Measurements from ENCODE around the gene KCNIP4.

The KCNIP4 gene

DNA sequence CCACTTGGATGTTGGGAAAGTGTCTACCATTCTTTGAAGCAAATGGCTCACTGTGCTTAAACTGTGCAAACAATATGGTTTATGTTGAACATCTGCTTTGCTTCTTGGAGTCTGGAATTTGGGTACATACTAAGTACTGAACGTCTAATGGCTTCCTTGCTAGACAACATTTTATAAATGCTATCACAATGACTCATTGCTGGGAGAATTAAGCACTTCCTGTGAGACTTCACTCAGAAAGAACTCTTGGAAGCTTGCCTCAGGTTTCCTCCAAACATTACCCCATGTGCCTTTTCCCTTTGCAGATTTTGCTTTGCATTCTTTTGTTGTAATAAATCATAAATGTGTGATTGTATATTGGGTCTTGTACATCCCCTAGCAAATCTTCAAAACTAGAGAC, 1108.6 kb downstream of the KCNIP4 start:
- CTCF ChIA-PET: no interaction called here
- POLR2A ChIA-PET (ENCODE audit: low non-redundant PET): no interaction called here
- no peak overlapping the region; the same call in 1 of the 2 replicates for H3K27ac ChIP-seq
- TF ChIP-seq, protein P1, sequence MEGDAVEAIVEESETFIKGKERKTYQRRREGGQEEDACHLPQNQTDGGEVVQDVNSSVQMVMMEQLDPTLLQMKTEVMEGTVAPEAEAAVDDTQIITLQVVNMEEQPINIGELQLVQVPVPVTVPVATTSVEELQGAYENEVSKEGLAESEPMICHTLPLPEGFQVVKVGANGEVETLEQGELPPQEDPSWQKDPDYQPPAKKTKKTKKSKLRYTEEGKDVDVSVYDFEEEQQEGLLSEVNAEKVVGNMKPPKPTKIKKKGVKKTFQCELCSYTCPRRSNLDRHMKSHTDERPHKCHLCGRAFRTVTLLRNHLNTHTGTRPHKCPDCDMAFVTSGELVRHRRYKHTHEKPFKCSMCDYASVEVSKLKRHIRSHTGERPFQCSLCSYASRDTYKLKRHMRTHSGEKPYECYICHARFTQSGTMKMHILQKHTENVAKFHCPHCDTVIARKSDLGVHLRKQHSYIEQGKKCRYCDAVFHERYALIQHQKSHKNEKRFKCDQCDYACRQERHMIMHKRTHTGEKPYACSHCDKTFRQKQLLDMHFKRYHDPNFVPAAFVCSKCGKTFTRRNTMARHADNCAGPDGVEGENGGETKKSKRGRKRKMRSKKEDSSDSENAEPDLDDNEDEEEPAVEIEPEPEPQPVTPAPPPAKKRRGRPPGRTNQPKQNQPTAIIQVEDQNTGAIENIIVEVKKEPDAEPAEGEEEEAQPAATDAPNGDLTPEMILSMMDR (conservative IDR thresholded peaks at IDR 0.05; ENCODE audit: low read depth): no peak
- peak; percentile 70 for DNase-seq (ENCODE audit: low spot score)

DNA sequence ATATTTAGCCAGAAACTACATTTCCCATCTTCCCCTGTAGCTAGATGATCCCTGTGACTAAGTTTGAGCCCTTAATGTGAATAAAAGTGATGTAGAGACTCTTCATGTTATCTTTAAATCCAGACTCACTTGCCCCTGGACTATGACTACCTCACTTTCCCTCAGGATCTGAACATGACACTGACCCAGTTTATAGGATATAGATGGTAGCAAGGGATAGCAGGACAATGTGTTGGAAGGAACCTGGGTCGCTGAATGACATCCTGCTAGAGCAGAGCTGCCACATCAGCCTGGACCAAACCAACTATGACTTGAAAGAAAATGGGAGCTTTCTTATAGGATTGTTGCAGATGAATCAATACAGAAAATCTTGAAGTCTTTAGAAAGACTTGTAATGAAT, 1110.1 kb downstream of the KCNIP4 start:
- TF ChIP-seq, protein P1 (conservative IDR thresholded peaks at IDR 0.05; ENCODE audit: low read depth): no peak
- DNase-seq (ENCODE audit: low spot score): no peak
- ChIA-PET POLR2A (ENCODE audit: low non-redundant PET) (no interaction called here), CTCF (no interaction called here)
- H3K27ac ChIP-seq: no peak overlapping the region

DNA sequence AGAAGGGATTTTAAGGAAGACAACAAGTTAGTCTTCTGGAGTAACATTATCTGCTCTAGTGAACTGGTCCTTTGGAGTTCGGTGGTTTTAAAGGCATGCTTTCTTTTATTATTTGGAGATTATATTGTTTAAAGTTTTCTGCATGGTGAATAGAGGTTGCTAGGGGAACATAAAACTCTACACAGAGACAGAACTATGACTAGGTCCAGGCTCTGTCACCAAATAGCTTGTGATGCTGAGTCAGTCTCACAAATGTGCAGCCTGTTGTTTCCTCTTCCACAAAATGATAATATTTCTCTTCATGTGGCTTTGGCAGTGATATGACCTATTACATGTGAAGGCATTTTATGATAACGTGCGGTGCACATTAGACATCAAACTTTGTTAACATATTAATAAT, 1115.7 kb downstream of the KCNIP4 start:
- DNase-seq (ENCODE audit: low spot score): no peak
- TF ChIP-seq, protein P1 (conservative IDR thresholded peaks at IDR 0.05; ENCODE audit: low read depth): no peak
- H3K27ac ChIP-seq: no peak overlapping the region
- CTCF ChIA-PET: no interaction called here
- POLR2A ChIA-PET (ENCODE audit: low non-redundant PET): no interaction called here

DNA sequence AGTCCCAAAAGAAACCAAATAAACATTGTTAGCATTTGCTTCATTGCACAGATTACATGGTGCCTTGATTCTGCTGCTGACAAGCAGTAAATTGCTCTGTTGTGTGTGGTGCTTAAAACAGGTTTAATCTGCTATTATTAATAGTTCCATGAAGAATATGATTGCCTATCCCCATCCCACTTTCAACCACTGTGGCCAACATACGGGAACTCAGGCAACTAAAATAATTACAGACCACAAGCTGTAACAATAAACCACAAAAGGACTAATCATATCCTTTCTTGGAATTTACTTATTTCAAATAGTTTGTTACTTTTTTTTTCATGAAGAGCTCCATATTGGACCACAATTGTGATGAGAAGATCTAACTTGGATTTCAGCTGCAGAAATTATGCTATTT, 1116.8 kb downstream of the KCNIP4 start:
- H3K27ac ChIP-seq: no peak overlapping the region
- DNase-seq (ENCODE audit: low spot score): no peak
- TF ChIP-seq, protein P1 (conservative IDR thresholded peaks at IDR 0.05; ENCODE audit: low read depth): no peak
- ChIA-PET CTCF (no interaction called here), POLR2A (ENCODE audit: low non-redundant PET) (no interaction called here)

DNA sequence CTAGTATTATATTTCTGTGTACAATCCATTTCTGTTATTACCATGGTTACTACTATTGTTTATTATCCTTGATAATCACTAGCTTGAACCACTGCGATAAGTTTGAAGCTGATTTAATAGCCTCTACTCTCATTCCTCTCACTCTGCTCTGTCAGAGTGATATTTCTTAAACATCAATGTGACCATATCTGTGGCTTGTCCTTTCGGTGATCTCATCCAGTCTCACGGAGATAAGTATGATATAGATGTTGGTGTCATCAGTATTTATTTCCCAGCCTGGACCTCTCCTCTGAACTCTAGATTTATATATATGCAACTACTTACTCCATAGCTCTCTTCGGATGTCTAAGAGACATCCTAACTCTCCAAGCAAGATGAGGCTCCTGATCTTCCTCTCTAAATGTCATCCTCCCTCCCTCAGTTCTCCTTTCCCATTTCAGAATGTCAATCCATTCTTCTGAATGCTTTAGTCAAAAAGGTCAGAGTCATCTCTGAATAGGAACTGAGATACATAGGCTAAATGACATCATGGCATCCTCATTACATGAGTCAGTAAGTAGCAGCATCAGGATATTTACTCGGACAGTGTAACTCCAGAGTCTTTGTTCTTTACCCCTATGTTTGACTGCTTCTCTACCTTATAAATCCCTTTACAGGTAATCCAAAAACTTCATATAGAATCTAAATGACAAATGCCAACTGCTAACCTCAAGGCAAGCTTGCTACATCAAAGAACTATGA, 1118.8 kb downstream of the KCNIP4 start:
- ChIA-PET POLR2A (ENCODE audit: low non-redundant PET) (no interaction called here), CTCF (no interaction called here)
- no peak overlapping the region for H3K27ac ChIP-seq
- DNase-seq (ENCODE audit: low spot score): peak; percentile 9
- TF ChIP-seq, protein P1 (conservative IDR thresholded peaks at IDR 0.05; ENCODE audit: low read depth): no peak

DNA sequence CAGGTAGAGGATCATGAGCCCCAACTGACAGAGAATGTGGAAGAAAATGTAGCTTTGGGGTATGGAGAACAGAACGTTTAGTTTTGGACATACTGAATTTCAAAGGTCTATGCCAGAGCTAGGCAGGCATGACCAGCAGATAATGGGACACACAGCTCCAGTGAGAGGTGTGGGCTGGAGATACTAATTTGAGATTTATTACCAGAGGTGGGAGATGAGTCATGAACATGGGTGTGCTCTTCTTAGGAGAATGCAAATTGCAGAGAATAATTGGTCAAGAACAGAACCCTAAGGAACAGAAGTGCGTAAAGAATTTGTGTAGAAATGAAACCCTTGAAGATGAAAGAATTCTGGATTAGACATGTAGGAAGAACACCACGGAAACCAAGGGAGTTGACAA, 1123.1 kb downstream of the KCNIP4 start:
- H3K27ac ChIP-seq: no peak overlapping the region
- TF ChIP-seq, protein P1 (conservative IDR thresholded peaks at IDR 0.05; ENCODE audit: low read depth): no peak
- peak; percentile 18 for DNase-seq (ENCODE audit: low spot score)
- CTCF ChIA-PET: no interaction called here
- POLR2A ChIA-PET (ENCODE audit: low non-redundant PET): no interaction called here
